Activated T-helper 1 cell treated with anti-CD3 and anti-CD28 coated beads, Interleukin-12 subunit alpha, Interleukin-12 subunit beta, Interleukin-2, Interleukin-4 antibody, amounts not matched to agents 30 ng/mL and 10 ng/mL and 1 ng/mL, durations not matched to agents 14 hours and 24 hours and 36 hours (primary cell): Measurements from ENCODE around the gene GANC. TPM values are rescaled to one million over a fixed set of nuclear protein-coding genes. Genes with fewer than 3 reads are reported as not detected.

ENCODE experiments used
- DNase-seq: peaks from one replicate; pipeline ENCODE4 v3.0.0; 2021; ENCODE audit warnings: low spot score
- H3K27ac Mint-ChIP-seq: one replicate; pipeline ENCODE4 v1.8.0; 2021; ENCODE audit warnings: mild to moderate bottlenecking, mixed read lengths
- H3K27me3 Mint-ChIP-seq: one replicate; pipeline ENCODE4 v1.8.0; 2022; ENCODE audit warnings: mild to moderate bottlenecking, moderate library complexity, mixed read lengths; ENCODE audit not compliant: insufficient read depth
- H3K36me3 Mint-ChIP-seq: one replicate; pipeline ENCODE4 v1.8.0; 2021; ENCODE audit warnings: low read depth, mixed read lengths
- H3K4me1 Mint-ChIP-seq: one replicate; pipeline ENCODE4 v1.8.0; 2021; ENCODE audit warnings: low read depth, mixed read lengths
- H3K4me3 Mint-ChIP-seq: one replicate; pipeline ENCODE4 v1.8.0; 2021; ENCODE audit warnings: mild to moderate bottlenecking, moderate library complexity, mixed read lengths
- H3K9me3 Mint-ChIP-seq: one replicate; pipeline ENCODE4 v1.8.0; 2021; ENCODE audit warnings: mixed read lengths
- intact Hi-C: fragments of 100-400 bp; cut with micrococcal nuclease; formaldehyde crosslinking; loops from one replicate; pipeline ENCODE4 v1.15.1; 2024
- total RNA-seq: library from RNA; stranded (reverse); gene quantifications from 2 replicates; pipeline ENCODE4 v1.2.3, GENCODE V29; 2022

Gene GANC
- total RNA-seq, 1 donor from 2014 or later = 15.2 TPM

DNA sequence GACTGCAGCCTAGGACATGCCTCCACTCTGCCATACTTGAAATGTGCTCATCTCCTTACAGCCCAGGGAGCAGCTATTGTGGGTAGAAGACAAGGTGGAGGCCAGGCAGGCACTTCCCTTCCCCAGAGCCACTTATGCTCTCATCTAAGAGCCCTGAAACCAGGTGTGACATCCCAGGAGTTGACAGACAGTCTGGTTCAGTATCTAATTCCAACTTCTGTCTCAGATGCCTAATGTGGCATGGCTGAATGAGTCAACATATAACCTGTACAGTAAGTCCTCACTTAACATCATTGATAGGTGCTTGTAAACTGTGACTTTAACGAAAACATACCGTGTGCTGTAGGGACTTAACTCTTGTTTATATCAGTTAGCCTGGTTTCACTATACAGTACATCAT lies 85.1 kb downstream of the GANC start:
- Mint-ChIP-seq H3K36me3 (peaks cover 4% of the 10 kb centered on the region), H3K9me3 (no peaks in the 10 kb centered on the region), H3K27me3 (no peaks in the 10 kb centered on the region), H3K4me1 (peaks cover 6% of the 10 kb centered on the region), H3K4me3 (no peak overlapping the region), H3K27ac (no peak overlapping the region)
- intact Hi-C loops = no loop called here
- DNase-seq = no peak

DNA sequence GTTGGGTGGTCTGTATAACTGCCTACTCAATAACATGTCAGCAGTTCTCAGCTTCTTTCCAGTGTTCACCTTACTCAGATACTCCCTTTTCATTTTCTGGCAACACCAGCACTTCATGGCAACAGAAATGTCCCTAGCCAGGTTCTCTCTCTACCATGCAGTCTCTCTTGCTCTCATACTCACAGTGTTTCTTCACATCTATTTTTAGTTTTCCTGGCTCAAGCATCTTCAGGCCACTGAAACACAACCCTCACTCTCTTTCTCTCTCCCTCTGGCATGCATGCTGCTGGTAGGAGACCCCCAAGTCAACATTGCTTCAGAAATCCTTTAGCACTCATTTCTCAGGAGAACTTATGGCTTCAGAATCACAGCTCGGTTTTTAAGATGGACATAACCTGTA lies 86.2 kb downstream of the GANC start, which contains the start of gene CAPN3:
TSS of gene CAPN3 (plus strand) at position 253 of the 400 bp plus-strand sequence. CDS start 305 bp downstream, outside the sequence.
- no peak for DNase-seq
- H3K27me3 Mint-ChIP-seq = no peaks in the 10 kb centered on the region
- no peak within 1 kb of the TSS for H3K27ac Mint-ChIP-seq
- H3K4me3 Mint-ChIP-seq = no peak within 1 kb of the TSS
- intact Hi-C loops = no loop called here
- peaks cover 6% of the 10 kb centered on the region for H3K4me1 Mint-ChIP-seq
- no peaks in the 10 kb centered on the region for H3K9me3 Mint-ChIP-seq
- H3K36me3 Mint-ChIP-seq = no peaks in the 10 kb centered on the region

DNA sequence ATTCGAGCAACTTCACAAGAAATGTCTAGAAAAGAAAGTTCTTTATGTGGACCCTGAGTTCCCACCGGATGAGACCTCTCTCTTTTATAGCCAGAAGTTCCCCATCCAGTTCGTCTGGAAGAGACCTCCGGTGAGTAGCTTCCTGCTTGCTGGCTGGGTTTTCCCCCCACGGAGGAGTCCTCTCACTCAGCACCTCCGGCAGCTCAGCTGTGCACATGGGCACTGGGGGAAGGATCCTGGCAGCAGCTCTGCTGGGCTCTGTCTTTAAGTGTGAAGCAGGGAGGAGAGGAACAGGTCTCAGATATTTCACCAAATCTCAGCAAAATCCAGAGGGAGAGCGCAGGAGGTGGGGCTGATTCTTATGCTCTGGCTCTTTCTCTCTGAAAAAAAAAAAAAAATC lies 87.0 kb downstream of the GANC start:
- Mint-ChIP-seq H3K9me3 (no peaks in the 10 kb centered on the region), H3K4me3 (no peak overlapping the region), H3K27me3 (no peaks in the 10 kb centered on the region), H3K4me1 (peaks cover 6% of the 10 kb centered on the region), H3K36me3 (no peaks in the 10 kb centered on the region), H3K27ac (no peak overlapping the region)
- DNase-seq = no peak
- intact Hi-C loops = no loop called here

DNA sequence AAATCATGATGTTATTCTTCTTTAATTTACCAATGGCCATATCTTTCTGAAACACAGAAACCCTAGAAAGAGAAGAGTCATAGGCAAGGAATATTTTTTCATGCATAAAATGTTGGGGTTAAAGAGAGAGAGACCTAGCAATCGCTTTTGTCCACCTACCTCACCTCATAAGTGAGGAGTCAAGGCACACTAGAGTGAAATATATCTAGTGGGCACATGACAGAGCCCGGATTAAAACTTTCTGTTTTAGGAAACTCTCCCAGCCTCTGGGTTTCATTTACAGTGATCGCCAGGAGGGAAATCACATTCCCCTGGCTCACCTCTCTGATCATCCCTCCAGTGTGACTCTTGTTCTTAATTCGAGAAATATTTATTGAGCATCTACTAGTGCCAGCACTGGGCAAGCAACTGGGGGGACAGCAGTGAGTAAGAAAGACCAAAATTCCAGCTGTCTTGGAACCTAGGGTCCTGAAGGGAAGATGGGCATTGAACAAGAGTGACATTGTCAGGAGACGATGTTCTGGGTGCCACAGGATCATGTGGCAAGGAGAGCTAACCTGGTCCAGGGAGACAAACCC lies 87.6 kb downstream of the GANC start:
- no peaks in the 10 kb centered on the region for H3K36me3 Mint-ChIP-seq
- no peaks in the 10 kb centered on the region for H3K9me3 Mint-ChIP-seq
- no peaks in the 10 kb centered on the region for H3K27me3 Mint-ChIP-seq
- intact Hi-C loops = no loop called here
- peaks cover 6% of the 10 kb centered on the region for H3K4me1 Mint-ChIP-seq
- H3K4me3 Mint-ChIP-seq = no peak overlapping the region
- no peak for DNase-seq
- no peak overlapping the region for H3K27ac Mint-ChIP-seq

DNA sequence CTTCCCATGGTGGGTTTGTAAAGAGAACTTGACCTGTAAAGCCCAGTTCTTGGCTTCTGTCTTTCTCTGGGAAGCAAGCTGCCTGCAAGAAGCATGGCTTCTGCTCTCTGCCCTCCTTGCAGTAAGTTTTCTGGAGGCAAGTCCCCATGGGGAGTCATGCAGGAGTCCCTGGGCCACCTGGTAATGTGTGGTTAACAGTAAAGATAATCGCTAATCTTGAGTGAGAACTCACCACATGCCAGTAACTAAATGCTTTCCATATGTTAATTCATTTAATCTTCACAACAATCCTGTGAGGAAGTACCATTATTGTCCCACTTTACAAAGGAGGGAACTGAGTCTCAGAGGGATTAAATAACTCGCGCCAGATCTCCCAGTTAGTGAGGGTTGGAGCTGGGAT lies 90.5 kb downstream of the GANC start:
- Mint-ChIP-seq H3K27me3 (peaks cover under 1% of the 10 kb centered on the region), H3K4me1 (peaks cover 6% of the 10 kb centered on the region), H3K9me3 (no peaks in the 10 kb centered on the region), H3K36me3 (no peaks in the 10 kb centered on the region), H3K27ac (no peak overlapping the region), H3K4me3 (no peak overlapping the region)
- intact Hi-C loops = no loop called here
- no peak for DNase-seq

DNA sequence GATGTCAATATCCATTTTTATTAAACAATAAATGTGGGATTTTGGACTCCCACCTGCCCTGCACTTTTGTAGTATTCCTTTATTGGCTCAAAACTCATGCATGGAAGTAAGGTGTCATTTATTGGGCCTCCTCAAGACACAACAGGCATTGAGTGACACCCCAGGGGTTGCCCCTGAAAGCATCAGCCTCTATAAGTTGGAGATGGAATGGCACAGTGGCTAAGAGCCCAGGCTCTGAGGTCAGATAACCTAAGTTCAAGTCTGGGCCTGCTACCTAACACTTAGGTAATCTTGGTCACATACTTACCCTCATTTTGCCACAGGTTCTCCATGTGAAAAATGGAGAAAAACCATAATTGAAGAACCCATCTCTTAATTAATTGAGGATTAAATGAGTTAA lies 90.9 kb downstream of the GANC start:
- no peak for DNase-seq
- peaks cover 6% of the 10 kb centered on the region for H3K4me1 Mint-ChIP-seq
- H3K27me3 Mint-ChIP-seq = peaks cover 2% of the 10 kb centered on the region
- intact Hi-C loops = no loop called here
- H3K4me3 Mint-ChIP-seq = no peak overlapping the region
- H3K9me3 Mint-ChIP-seq = no peaks in the 10 kb centered on the region
- H3K27ac Mint-ChIP-seq = no peak overlapping the region
- no peaks in the 10 kb centered on the region for H3K36me3 Mint-ChIP-seq

DNA sequence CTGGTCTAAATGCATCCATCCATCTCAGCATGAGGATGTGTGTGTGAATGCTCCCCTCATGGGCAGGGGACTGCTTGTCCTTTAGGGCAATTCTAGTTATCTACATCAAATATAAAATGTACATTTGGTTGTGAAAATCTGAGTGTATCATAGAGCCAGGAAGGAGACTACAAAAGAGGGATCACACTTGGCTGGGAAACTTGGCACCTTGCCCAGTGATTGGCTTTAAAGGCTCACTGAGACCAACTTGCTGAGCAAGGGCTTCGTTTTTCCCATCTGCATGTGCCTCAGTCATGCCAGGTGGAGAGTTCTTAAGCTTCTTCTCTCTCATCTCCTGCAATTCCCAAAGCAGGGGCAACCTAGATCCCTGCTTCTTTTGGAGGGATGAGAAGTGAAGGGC lies 91.5 kb downstream of the GANC start:
- Mint-ChIP-seq H3K36me3 (no peaks in the 10 kb centered on the region), H3K27ac (no peak overlapping the region), H3K4me1 (peaks cover 6% of the 10 kb centered on the region), H3K4me3 (no peak overlapping the region), H3K27me3 (peaks cover 2% of the 10 kb centered on the region), H3K9me3 (no peaks in the 10 kb centered on the region)
- intact Hi-C loops = no loop called here
- no peak for DNase-seq

DNA sequence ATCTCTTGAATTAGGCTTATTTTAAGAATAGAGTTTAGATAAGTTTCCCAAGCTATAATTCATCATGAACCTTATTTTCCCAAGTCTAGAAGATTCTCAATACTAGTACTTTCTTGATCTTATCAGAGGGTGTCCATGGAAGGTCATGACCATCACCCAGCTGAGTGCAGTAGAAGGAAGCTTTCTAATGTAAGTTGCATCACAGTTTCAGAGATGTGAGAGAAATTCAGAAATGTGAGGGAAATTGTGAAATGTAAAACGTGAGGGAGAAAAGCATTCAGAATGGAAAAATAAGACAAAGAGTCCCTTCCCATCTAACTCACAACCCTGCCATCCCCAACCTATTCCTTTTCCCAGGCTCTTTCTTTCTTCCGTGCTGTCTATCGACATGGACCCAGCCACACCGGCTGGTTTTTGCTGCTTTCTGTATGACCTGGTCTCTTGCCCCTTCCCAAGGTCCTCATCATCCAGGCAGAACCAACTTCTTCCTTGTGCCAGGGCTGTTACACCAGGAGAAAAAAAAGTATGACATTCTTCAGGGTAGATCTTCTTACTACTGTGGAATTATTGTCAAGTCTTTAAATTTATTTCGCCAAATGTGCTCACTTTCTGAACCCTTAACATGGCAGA lies 93.0 kb downstream of the GANC start:
- H3K27me3 Mint-ChIP-seq = peaks cover 2% of the 10 kb centered on the region
- peaks cover 6% of the 10 kb centered on the region for H3K4me1 Mint-ChIP-seq
- H3K27ac Mint-ChIP-seq = no peak overlapping the region
- no peak overlapping the region for H3K4me3 Mint-ChIP-seq
- no peaks in the 10 kb centered on the region for H3K9me3 Mint-ChIP-seq
- no peaks in the 10 kb centered on the region for H3K36me3 Mint-ChIP-seq
- no peak for DNase-seq
- intact Hi-C loops = no loop called here

DNA sequence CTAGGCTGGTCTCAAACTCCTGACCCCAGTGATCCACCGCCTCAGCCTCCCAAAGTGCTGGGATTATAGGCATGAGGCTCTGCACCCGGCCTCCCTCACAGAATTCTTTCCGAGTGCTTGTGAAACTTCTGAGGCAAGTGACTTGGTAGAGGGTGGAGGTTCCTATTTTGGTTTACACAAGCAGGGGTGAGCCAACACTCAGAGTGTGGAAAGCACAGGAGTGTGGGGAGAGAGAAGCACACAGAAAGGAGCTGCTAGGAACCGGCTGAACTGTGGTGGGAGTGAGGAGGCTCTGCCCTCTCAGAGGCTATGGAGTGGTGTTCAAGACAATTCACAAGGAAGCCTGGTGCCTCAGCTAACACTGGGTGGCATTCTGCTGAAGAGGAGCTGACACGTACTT lies 94.0 kb downstream of the GANC start:
- no peak overlapping the region for H3K27ac Mint-ChIP-seq
- DNase-seq = no peak
- H3K9me3 Mint-ChIP-seq = no peaks in the 10 kb centered on the region
- no peaks in the 10 kb centered on the region for H3K4me1 Mint-ChIP-seq
- H3K27me3 Mint-ChIP-seq = peaks cover 2% of the 10 kb centered on the region
- no peak overlapping the region for H3K4me3 Mint-ChIP-seq
- H3K36me3 Mint-ChIP-seq = no peaks in the 10 kb centered on the region
- intact Hi-C loops = no loop called here

DNA sequence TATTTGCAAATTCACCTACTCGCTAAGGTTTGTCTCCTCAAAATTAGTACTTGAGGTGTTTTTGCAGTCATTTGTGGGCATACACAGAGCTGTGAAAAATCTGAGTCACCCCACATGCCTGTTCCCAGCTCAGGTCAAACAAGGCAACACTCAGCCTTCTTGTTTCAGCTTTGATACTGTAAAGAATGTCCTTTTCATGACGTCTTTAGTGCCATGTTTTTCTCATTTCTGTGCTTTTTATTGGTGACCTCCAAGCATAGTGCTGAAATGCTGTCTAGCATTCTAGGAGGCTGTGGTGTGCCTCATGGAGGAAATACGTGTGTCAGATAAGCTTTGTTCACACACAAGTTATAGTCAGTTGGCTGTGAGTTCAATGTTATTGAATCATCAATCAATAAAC lies 95.1 kb downstream of the GANC start:
- DNase-seq = no peak
- Mint-ChIP-seq H3K4me3 (no peak overlapping the region), H3K36me3 (no peaks in the 10 kb centered on the region), H3K27me3 (peaks cover 2% of the 10 kb centered on the region), H3K27ac (no peak overlapping the region), H3K9me3 (no peaks in the 10 kb centered on the region), H3K4me1 (no peaks in the 10 kb centered on the region)
- intact Hi-C loops = no loop called here

DNA sequence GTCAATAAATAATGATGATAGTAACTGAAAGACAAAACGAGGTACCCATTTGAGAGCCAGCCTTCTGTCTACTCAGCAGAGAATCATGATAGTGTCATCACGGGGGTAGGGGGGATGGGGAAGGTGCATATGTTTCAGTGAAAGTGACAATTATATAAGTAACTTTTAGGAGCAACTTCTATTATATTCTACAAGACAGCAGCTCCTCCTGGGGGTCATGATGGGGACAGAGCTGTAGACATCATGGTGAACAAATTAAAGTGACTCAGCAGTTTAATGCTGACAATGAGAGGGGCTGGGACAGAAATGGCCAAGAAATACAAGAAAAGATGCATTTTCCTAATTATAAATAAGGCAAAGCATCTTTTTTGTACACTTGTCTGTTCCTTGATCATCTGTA lies 98.1 kb downstream of the GANC start:
- H3K4me1 Mint-ChIP-seq = no peaks in the 10 kb centered on the region
- H3K27me3 Mint-ChIP-seq = peaks cover 2% of the 10 kb centered on the region
- no peaks in the 10 kb centered on the region for H3K36me3 Mint-ChIP-seq
- intact Hi-C loops = no loop called here
- H3K4me3 Mint-ChIP-seq = no peak overlapping the region
- no peak for DNase-seq
- no peaks in the 10 kb centered on the region for H3K9me3 Mint-ChIP-seq
- H3K27ac Mint-ChIP-seq = no peak overlapping the region

DNA sequence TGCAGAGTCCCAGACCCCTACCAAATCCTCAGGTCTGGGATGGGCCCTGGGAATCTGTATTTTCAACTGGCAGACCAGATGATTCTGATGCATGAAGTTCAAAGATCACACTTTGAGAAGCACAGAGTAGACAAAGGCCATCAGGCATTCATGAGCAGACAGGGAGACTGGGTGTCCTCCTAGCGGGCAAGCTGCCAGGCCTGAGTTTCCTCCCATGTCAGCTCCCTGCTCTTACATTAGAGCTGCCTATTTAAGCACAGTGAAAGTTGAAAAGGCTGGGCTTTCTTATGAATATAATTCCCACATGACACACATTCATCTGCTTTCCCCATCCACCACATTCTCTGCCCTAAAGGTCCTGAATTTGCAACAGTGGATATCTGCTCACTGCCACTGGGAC lies 100.3 kb downstream of the GANC start:
- Mint-ChIP-seq H3K4me1 (no peaks in the 10 kb centered on the region), H3K4me3 (no peak overlapping the region), H3K27me3 (peaks cover 2% of the 10 kb centered on the region), H3K36me3 (no peaks in the 10 kb centered on the region), H3K27ac (no peak overlapping the region), H3K9me3 (peaks cover 7% of the 10 kb centered on the region)
- no peak for DNase-seq
- intact Hi-C loops = no loop called here

DNA sequence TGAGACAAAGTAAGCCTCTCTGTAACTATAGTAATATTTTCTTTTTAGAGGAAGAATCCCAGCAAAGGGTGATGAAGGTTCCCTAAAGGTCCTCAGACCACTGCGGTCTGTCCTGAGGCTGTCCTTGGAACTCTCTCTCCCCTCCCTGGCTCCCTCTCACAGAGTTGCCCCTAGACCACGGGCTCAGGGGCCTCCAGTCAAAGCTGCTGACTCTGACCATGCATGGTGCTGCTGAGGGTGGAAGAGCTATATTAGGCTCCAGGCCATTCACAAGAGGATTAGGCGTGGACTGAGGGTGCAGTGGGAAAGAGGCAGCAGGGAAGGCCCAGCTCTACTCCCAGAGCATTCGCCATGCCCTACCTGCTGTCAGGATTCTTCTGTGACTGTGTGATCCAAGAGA lies 100.9 kb downstream of the GANC start:
- Mint-ChIP-seq H3K4me1 (no peaks in the 10 kb centered on the region), H3K27ac (no peak overlapping the region), H3K4me3 (no peak overlapping the region), H3K36me3 (no peaks in the 10 kb centered on the region), H3K9me3 (peaks cover 11% of the 10 kb centered on the region), H3K27me3 (no peaks in the 10 kb centered on the region)
- no peak for DNase-seq
- intact Hi-C loops = no loop called here

DNA sequence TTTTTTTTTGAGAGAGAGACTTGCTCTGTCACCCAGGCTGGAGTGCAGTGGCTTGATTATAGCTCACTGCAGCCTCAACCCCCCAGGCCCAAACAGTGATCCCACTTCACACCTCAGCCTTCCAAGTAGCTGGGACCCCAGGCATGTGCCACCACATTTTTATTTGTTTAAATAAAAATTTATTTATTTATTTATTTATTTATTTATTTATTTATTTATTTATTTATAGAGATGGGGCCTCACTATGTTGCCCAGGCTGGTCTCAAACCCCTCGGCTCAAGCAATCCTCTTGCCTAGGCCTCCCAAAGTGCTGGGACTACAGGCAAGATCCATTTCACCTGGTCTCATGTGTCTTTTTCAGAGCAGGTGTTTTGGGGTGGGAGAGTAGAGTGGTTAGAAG lies 101.8 kb downstream of the GANC start:
- Mint-ChIP-seq H3K36me3 (no peaks in the 10 kb centered on the region), H3K9me3 (peaks cover 14% of the 10 kb centered on the region), H3K4me3 (no peak overlapping the region), H3K27ac (no peak overlapping the region), H3K27me3 (no peaks in the 10 kb centered on the region), H3K4me1 (no peaks in the 10 kb centered on the region)
- DNase-seq = no peak
- intact Hi-C loops = no loop called here
